GM12878 (cell line): ENCODE results near the gene TRIM56. TPM values are rescaled to one million over a fixed set of nuclear protein-coding genes. Genes with fewer than 3 reads are reported as not detected.

ENCODE experiments used
- ATAC-seq: fragments of 200-7000 bp; cut with Tn5 transposase; 3 replicates; pipeline ENCODE4 v1.9.1; 2020; ENCODE audit warnings: mild to moderate bottlenecking, moderate library complexity
- BruUV-seq: library from RNA; stranded (reverse); fragments of 400-500 nt; replicated peaks from 2 replicates; lab custom pipeline; 2021; lab: Mats Ljungman, UMichigan
- CTCF ChIA-PET: fragments of 300-600 bp; sonication (Branson Sonifier 250); formaldehyde crosslinking; extraction: SDS; loops from one replicate; lab custom pipeline; 2021; ENCODE audit warnings: inconsistent platforms; lab: Yijun Ruan, JAX
- POLR2A ChIA-PET: fragments of 350-600 bp; formaldehyde crosslinking; extraction: SDS; loops from one replicate; lab custom pipeline; 2021; ENCODE audit warnings: inconsistent platforms; lab: Charles Lee
- RAD21 ChIA-PET: fragments of 300-600 bp; sonication (Branson Sonifier 250); formaldehyde crosslinking; loops from one replicate; lab custom pipeline; 2023; ENCODE audit warnings: antibody characterized with exemption; ENCODE audit not compliant: unreplicated experiment; lab: Charles Lee
- SMC1A ChIA-PET: fragments of 300-600 bp; sonication (Branson Sonifier 250); formaldehyde crosslinking; loops from one replicate; lab custom pipeline; 2023; ENCODE audit not compliant: unreplicated experiment, uncharacterized antibody; lab: Charles Lee
- DNase-seq: peaks from one replicate; pipeline ENCODE4 v3.0.0-alpha.2; 2011; ENCODE audit warnings: low read depth, low spot score
- FAIRE-seq: peaks from 3 replicates; lab custom pipeline; 2011; peaks lifted over from hg19 to GRCh38; lab: Jason Lieb, UNC
- H2AFZ ChIP-seq: 2 replicates; pipeline ENCODE4 v1.6.0; 2011; ENCODE audit warnings: low read depth, low read length, control low read depth; ENCODE audit not compliant: control insufficient read depth
- H3K27ac ChIP-seq: 2 replicates; pipeline ENCODE4 v1.5.1; 2011; ENCODE audit warnings: control low read depth; ENCODE audit not compliant: control insufficient read depth, insufficient read depth
- H3K27me3 ChIP-seq, 2 experiments: replicated peaks in 1 of 2; 2 replicates each; pipeline versions ENCODE4 v1.6.0 to v1.6.1; 2011; ENCODE audit warnings: low read length in 1 of 2; ENCODE audit not compliant: control insufficient read depth in 2 of 2, insufficient read depth in 2 of 2
- H3K36me3 ChIP-seq, 2 experiments: 2 replicates each; pipeline ENCODE4 v1.5.1; 2011; ENCODE audit warnings: low read length in 1 of 2; ENCODE audit not compliant: control insufficient read depth in 2 of 2, insufficient read depth in 2 of 2
- H3K4me1 ChIP-seq: 2 replicates; pipeline ENCODE4 v1.6.1; 2011; ENCODE audit warnings: mild to moderate bottlenecking, low read length, moderate library complexity, mixed read lengths; ENCODE audit not compliant: control insufficient read depth, insufficient read depth
- H3K4me2 ChIP-seq: 2 replicates; pipeline ENCODE4 v1.6.0; 2011; ENCODE audit warnings: control low read depth; ENCODE audit not compliant: control insufficient read depth, insufficient read depth
- H3K4me3 ChIP-seq: fragments of 200-600 bp; sonication (generic); 2 replicates; pipeline ENCODE4 v1.5.1; 2016
- H3K79me2 ChIP-seq: 2 replicates; pipeline ENCODE4 v1.6.0; 2011; ENCODE audit warnings: low read length; ENCODE audit not compliant: control insufficient read depth, insufficient read depth
- H3K9ac ChIP-seq: 2 replicates; pipeline ENCODE4 v1.8.0; 2011; ENCODE audit warnings: low read length, control low read depth, mixed read lengths; ENCODE audit not compliant: control insufficient read depth, insufficient read depth
- H3K9me3 ChIP-seq: replicated peaks from 3 replicates; pipeline ENCODE4 v1.5.1; 2011; ENCODE audit warnings: mild to moderate bottlenecking, low read length; ENCODE audit not compliant: control insufficient read depth, insufficient read depth
- H4K20me1 ChIP-seq: 2 replicates; pipeline ENCODE4 v1.6.0; 2011; ENCODE audit not compliant: control insufficient read depth, insufficient read depth
- BRCA1 ChIP-seq: IDR thresholded peaks from 2 replicates; pipeline ENCODE4 v1.6.1; 2011; ENCODE audit warnings: low read depth, low read length, improper control_type of control experiment
- HDAC2 ChIP-seq: fragments of 200-600 bp; sonication (generic); IDR thresholded peaks from 2 replicates; pipeline ENCODE4 v1.6.1; 2017
- KAT2A ChIP-seq: conservative IDR thresholded peaks from 2 replicates; pipeline ENCODE4 v1.6.1; 2011; ENCODE audit warnings: low read depth, low read length; ENCODE audit not compliant: control insufficient read depth
- KLF5 ChIP-seq: fragments of 450-650 bp; IDR thresholded peaks from 2 replicates; pipeline ENCODE4 v1.6.1; 2014; ENCODE audit warnings: mild to moderate bottlenecking; ENCODE audit not compliant: partially characterized antibody
- NRF1 ChIP-seq: conservative IDR thresholded peaks from 2 replicates; pipeline ENCODE4 v1.6.1; 2011; ENCODE audit warnings: mild to moderate bottlenecking, low read depth, low read length, improper control_type of control experiment
- STAT1 ChIP-seq: fragments of 450-650 bp; conservative IDR thresholded peaks from 2 replicates; pipeline ENCODE4 v1.6.1; 2014; ENCODE audit warnings: antibody characterized with exemption, mild to moderate bottlenecking
- WRNIP1 ChIP-seq: IDR thresholded peaks from 2 replicates; pipeline ENCODE4 v1.6.1; 2011; ENCODE audit warnings: low read depth, low read length, improper control_type of control experiment, borderline replicate concordance
- WGBS: methylation state at CpG from one replicate; pipeline ENCODE4 v1.1.6; 2016; ENCODE audit warnings: low lambda C conversion rate; ENCODE audit not compliant: insufficient replicate concordance, insufficient coverage; ENCODE audit errors: missing lambda C conversion rate; 5-methylcytosine and 5-hydroxymethylcytosine counted together
- in situ Hi-C: fragments of 300-500 bp; cut with MboI; formaldehyde crosslinking; loops from 9 replicates; pipeline ENCODE4 v1.14.3; 2018; ENCODE audit warnings: mixed read lengths
- intact Hi-C: fragments of 100-400 bp; cut with micrococcal nuclease; formaldehyde crosslinking; loops from one replicate; pipeline ENCODE4 v1.14.2; 2022; ENCODE audit not compliant: unreplicated experiment
- polyA plus RNA-seq, 11 experiments: library from polyadenylated mRNA; depleted of rRNA in 4 of 11; unstranded in 6 of 11; stranded (reverse) in 5 of 11; fragments of >200 nt; fragmentation: Nextera tagmentation in 4 of 11; fragmentation: Illumina TruSeq in 1 of 11; extraction: Ambion mirVana in 4 of 11; extraction: Trizol in 1 of 11; gene quantifications; 1 replicate in 1 of 11; 2 replicates in 10 of 11; pipeline versions ENCODE4 v1.2.1 to v1.2.3, GENCODE V29; 2011 to 2016; ENCODE audit warnings: inconsistent platforms in 2 of 11, missing spikeins in 2 of 11, low read depth in 1 of 11
- total RNA-seq, 4 experiments: library from RNA; depleted of rRNA in 3 of 4; stranded (reverse); fragments of >200 nt in 3 of 4; fragmentation: Illumina TruSeq in 1 of 4; extraction: Trizol in 1 of 4; gene quantifications; 2 replicates each; pipeline versions ENCODE4 v1.2.1 to v1.2.3, GENCODE V29; 2013 to 2021
- TF ChIP-seq, protein P1 (sequence below): IDR thresholded peaks from 2 replicates; pipeline ENCODE4 v1.6.1; 2012; ENCODE audit warnings: mild to moderate bottlenecking, low read depth, low read length
- TF ChIP-seq, protein P2 (sequence below): fragments of 450-650 bp; IDR thresholded peaks from 2 replicates; pipeline ENCODE4 v1.6.1; 2017; ENCODE audit warnings: low read depth, mild to moderate bottlenecking, moderate library complexity
- TF ChIP-seq, protein P3 (sequence below): fragments of 450-650 bp; conservative IDR thresholded peaks from 2 replicates; pipeline ENCODE4 v1.6.1; 2017; ENCODE audit warnings: mild to moderate bottlenecking, moderate library complexity
- TF ChIP-seq, protein P4 (sequence below): fragments of 450-650 bp; IDR thresholded peaks from 2 replicates; pipeline ENCODE4 v1.6.1; 2017; ENCODE audit warnings: mild to moderate bottlenecking

Gene TRIM56
- total and polyA plus RNA-seq, 10 of the 15 experiments (the other 5 are each of a cell fraction or from before 2014, with no cell fraction given): 3.2 to 37.5 (median 11.8) TPM

DNA sequence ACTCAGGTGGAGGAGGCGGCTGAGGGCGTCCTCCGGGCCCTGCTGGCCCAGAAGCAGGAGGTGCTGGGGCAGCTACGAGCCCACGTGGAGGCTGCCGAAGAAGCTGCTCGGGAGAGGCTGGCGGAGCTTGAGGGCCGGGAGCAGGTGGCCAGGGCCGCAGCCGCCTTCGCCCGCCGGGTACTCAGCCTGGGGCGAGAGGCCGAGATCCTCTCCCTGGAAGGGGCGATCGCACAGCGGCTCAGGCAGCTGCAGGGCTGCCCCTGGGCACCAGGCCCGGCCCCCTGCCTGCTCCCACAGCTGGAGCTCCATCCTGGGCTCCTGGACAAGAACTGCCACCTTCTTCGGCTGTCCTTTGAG is 2.8 kb downstream of the TRIM56 start:
- TF ChIP-seq, protein P1, sequence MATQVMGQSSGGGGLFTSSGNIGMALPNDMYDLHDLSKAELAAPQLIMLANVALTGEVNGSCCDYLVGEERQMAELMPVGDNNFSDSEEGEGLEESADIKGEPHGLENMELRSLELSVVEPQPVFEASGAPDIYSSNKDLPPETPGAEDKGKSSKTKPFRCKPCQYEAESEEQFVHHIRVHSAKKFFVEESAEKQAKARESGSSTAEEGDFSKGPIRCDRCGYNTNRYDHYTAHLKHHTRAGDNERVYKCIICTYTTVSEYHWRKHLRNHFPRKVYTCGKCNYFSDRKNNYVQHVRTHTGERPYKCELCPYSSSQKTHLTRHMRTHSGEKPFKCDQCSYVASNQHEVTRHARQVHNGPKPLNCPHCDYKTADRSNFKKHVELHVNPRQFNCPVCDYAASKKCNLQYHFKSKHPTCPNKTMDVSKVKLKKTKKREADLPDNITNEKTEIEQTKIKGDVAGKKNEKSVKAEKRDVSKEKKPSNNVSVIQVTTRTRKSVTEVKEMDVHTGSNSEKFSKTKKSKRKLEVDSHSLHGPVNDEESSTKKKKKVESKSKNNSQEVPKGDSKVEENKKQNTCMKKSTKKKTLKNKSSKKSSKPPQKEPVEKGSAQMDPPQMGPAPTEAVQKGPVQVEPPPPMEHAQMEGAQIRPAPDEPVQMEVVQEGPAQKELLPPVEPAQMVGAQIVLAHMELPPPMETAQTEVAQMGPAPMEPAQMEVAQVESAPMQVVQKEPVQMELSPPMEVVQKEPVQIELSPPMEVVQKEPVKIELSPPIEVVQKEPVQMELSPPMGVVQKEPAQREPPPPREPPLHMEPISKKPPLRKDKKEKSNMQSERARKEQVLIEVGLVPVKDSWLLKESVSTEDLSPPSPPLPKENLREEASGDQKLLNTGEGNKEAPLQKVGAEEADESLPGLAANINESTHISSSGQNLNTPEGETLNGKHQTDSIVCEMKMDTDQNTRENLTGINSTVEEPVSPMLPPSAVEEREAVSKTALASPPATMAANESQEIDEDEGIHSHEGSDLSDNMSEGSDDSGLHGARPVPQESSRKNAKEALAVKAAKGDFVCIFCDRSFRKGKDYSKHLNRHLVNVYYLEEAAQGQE: no peak
- TF ChIP-seq KLF5 (no peak), WRNIP1 (no peak), HDAC2 (no peak), BRCA1 (no peak), KAT2A (no peak), NRF1 (no peak), STAT1 (no peak)
- TF ChIP-seq, protein P2, sequence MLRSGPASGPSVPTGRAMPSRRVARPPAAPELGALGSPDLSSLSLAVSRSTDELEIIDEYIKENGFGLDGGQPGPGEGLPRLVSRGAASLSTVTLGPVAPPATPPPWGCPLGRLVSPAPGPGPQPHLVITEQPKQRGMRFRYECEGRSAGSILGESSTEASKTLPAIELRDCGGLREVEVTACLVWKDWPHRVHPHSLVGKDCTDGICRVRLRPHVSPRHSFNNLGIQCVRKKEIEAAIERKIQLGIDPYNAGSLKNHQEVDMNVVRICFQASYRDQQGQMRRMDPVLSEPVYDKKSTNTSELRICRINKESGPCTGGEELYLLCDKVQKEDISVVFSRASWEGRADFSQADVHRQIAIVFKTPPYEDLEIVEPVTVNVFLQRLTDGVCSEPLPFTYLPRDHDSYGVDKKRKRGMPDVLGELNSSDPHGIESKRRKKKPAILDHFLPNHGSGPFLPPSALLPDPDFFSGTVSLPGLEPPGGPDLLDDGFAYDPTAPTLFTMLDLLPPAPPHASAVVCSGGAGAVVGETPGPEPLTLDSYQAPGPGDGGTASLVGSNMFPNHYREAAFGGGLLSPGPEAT: no peak
- TF ChIP-seq, protein P3, sequence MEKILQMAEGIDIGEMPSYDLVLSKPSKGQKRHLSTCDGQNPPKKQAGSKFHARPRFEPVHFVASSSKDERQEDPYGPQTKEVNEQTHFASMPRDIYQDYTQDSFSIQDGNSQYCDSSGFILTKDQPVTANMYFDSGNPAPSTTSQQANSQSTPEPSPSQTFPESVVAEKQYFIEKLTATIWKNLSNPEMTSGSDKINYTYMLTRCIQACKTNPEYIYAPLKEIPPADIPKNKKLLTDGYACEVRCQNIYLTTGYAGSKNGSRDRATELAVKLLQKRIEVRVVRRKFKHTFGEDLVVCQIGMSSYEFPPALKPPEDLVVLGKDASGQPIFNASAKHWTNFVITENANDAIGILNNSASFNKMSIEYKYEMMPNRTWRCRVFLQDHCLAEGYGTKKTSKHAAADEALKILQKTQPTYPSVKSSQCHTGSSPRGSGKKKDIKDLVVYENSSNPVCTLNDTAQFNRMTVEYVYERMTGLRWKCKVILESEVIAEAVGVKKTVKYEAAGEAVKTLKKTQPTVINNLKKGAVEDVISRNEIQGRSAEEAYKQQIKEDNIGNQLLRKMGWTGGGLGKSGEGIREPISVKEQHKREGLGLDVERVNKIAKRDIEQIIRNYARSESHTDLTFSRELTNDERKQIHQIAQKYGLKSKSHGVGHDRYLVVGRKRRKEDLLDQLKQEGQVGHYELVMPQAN: no peak
- TF ChIP-seq, protein P4, sequence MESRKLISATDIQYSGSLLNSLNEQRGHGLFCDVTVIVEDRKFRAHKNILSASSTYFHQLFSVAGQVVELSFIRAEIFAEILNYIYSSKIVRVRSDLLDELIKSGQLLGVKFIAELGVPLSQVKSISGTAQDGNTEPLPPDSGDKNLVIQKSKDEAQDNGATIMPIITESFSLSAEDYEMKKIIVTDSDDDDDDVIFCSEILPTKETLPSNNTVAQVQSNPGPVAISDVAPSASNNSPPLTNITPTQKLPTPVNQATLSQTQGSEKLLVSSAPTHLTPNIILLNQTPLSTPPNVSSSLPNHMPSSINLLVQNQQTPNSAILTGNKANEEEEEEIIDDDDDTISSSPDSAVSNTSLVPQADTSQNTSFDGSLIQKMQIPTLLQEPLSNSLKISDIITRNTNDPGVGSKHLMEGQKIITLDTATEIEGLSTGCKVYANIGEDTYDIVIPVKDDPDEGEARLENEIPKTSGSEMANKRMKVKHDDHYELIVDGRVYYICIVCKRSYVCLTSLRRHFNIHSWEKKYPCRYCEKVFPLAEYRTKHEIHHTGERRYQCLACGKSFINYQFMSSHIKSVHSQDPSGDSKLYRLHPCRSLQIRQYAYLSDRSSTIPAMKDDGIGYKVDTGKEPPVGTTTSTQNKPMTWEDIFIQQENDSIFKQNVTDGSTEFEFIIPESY: no peak
- intact Hi-C loops: loop anchor here (5.0 kb wide), 2 partner anchors 34 to 49 kb away; no protein-coding TSS in a partner anchor
- no peaks in the 10 kb centered on the region for H4K20me1 ChIP-seq
- H2AFZ ChIP-seq: no peak overlapping the region
- H3K36me3 ChIP-seq: peaks cover 7 to 11% of the 10 kb centered on the region in 2 experiments; a peak in 3 of 4 replicates
- ChIA-PET SMC1A (no interaction called here), CTCF (interaction anchor here (0.6 to 1.2 kb wide), 2 partner anchors 11 to 218 kb away, joined by 3 to 4 read pairs; no protein-coding TSS in a partner anchor), RAD21 (no interaction called here), POLR2A (no interaction called here)
- H3K4me2 ChIP-seq: no peak overlapping the region
- ATAC-seq (no peak), FAIRE-seq (no peak), DNase-seq (no peak)
- H3K9ac ChIP-seq: no peak overlapping the region
- WGBS: 96% methylated on average over 16 of the region's 21 CpGs
- H3K79me2 ChIP-seq: peaks cover 36% of the 10 kb centered on the region
- no TSS peak for BruUV-seq
- peaks cover 14% of the 10 kb centered on the region for H3K4me1 ChIP-seq
- in situ Hi-C loops: no loop called here
- no peaks in the 10 kb centered on the region for H3K9me3 ChIP-seq
- no peak overlapping the region for H3K27ac ChIP-seq
- no peak overlapping the region for H3K4me3 ChIP-seq
- H3K27me3 ChIP-seq: no peaks in the 10 kb centered on the region
